Stimulated activated CD4-positive, alpha-beta T cell treated with anti-CD3 and anti-CD28 coated beads, TNF-alpha, amount 100 ng/mL, for 48 hours (primary cell): Measurements from ENCODE around the gene EMX1.

Experiments used
- DNase-seq, 3 donors: peaks; one replicate each; pipeline ENCODE4 v3.0.0-alpha.2; 2020; ENCODE audit warnings: low read depth in 3 of 3

Gene EMX1

GRCh38 chr2:72917138-72917876, at the start of gene EMX1:
TSS of gene EMX1 (plus strand) at chr2:72917519. CDS start at chr2:72917853, 334 bp downstream.
- peak in 1 of 3 donors; percentile 29 for DNase-seq

GRCh38 chr2:72871060-72871459, 46.3 kb upstream of the EMX1 start:
- no peak for DNase-seq

- DNase-seq: no peak
Measured at GRCh38 chr2:72871880-72872279, 45.4 kb upstream of the EMX1 start.

- DNase-seq: no peak
Measured at GRCh38 chr2:72883356-72883962, 33.9 kb upstream of the EMX1 start.

GRCh38 chr2:72886505-72887031, 30.8 kb upstream of the EMX1 start:
- DNase-seq: no peak

GRCh38 chr2:72887032-72887739, 30.1 kb upstream of the EMX1 start, which contains the start of gene SPR:
TSS of gene SPR (plus strand) at chr2:72887408. CDS start at chr2:72887433, 25 bp downstream.
- DNase-seq: peak; percentile 32 to 71 (median 41)

GRCh38 chr2:72887740-72888437, 29.4 kb upstream of the EMX1 start:
- peak; percentile 22 to 48 (median 47) for DNase-seq

- no peak for DNase-seq
Measured at GRCh38 chr2:72888438-72889202, 28.7 kb upstream of the EMX1 start.

GRCh38 chr2:72889991-72890390, 27.3 kb upstream of the EMX1 start:
- DNase-seq: no peak

GRCh38 chr2:72891091-72891818, 26.1 kb upstream of the EMX1 start:
- no peak for DNase-seq

GRCh38 chr2:72892506-72893173, 24.7 kb upstream of the EMX1 start:
- DNase-seq: peak in 1 of 3 donors; percentile 43

GRCh38 chr2:72893594-72894319, 23.6 kb upstream of the EMX1 start:
- peak in 1 of 3 donors; percentile 23 for DNase-seq

GRCh38 chr2:72894514-72894913, 22.8 kb upstream of the EMX1 start:
- DNase-seq: no peak

GRCh38 chr2:72895154-72895553, 22.2 kb upstream of the EMX1 start:
- no peak for DNase-seq

- no peak for DNase-seq
Measured at GRCh38 chr2:72895759-72896281, 21.5 kb upstream of the EMX1 start.

GRCh38 chr2:72896446-72896845, 20.9 kb upstream of the EMX1 start:
- no peak for DNase-seq

- DNase-seq: no peak
Measured at GRCh38 chr2:72897785-72898584, 19.3 kb upstream of the EMX1 start.

- no peak for DNase-seq
Measured at GRCh38 chr2:72898585-72898906, 18.8 kb upstream of the EMX1 start.
